ENCODE measurements around the gene JPH4.

JPH4 gene

GRCh38 chr14:23572836-23573235 lies 5.8 kb downstream of the JPH4 start:
- Histone ChIP-seq H3K9ac (ENCODE audit: low read length) (no peak overlapping the region), H3K79me1 (ENCODE audit: low read length) (no peaks in the 10 kb centered on the region), H3K23ac (ENCODE audit: low read length) (peak overlapping the region; percentile 7), H4K8ac (ENCODE audit: low read depth, low read length) (no peak overlapping the region), H3K4me1 (ENCODE audit: control insufficient read depth, low read depth, low read length) (peaks cover 3% of the 10 kb centered on the region), H4K5ac (ENCODE audit: low read length) (no peak overlapping the region), H3K56ac (ENCODE audit: low read length) (peak overlapping the region; percentile 15), H3K79me2 (ENCODE audit: control insufficient read depth, insufficient read depth, low read length) (no peaks in the 10 kb centered on the region), H2BK120ac (ENCODE audit: low read depth, low read length) (no peak overlapping the region), H3K4me3 (ENCODE audit: low read length) (no peak overlapping the region), H3K4ac (ENCODE audit: low read depth, low read length) (no peak overlapping the region), H3K27me3 (ENCODE audit: insufficient read depth, low read length, poor library complexity) (peaks cover 11% of the 10 kb centered on the region), H3K4me2 (ENCODE audit: low read length) (no peak overlapping the region), H2BK5ac (ENCODE audit: low read length) (no peak overlapping the region), H3K18ac (ENCODE audit: low read length) (no peak overlapping the region), H3K27ac (ENCODE audit: low read depth, low read length) (no peak overlapping the region), H2AK5ac (ENCODE audit: low read length) (no peak overlapping the region), H3K36me3 (ENCODE audit: control insufficient read depth, insufficient read depth, low read length) (no peaks in the 10 kb centered on the region), H2BK15ac (replicated peaks; ENCODE audit: low read depth) (no peak overlapping the region)
- no CpG with 5 or more reads among the region's 4 CpGs for WGBS (ENCODE audit: extremely low coverage, insufficient coverage, low lambda C conversion rate)
- DNase-seq, result no peak

- peaks cover 7% of the 10 kb centered on the region for H3K27me3 ChIP-seq (ENCODE audit: insufficient read depth, low read length, poor library complexity)
- H3K4me3 ChIP-seq (ENCODE audit: low read length), result no peak overlapping the region
- H4K5ac ChIP-seq (ENCODE audit: low read length), result no peak overlapping the region
- peak overlapping the region; percentile 7 for H3K23ac ChIP-seq (ENCODE audit: low read length)
- no peak for DNase-seq
- H3K79me1 ChIP-seq (ENCODE audit: low read length), result no peaks in the 10 kb centered on the region
- H3K79me2 ChIP-seq (ENCODE audit: control insufficient read depth, insufficient read depth, low read length), result no peaks in the 10 kb centered on the region
- no peak overlapping the region for H2AK5ac ChIP-seq (ENCODE audit: low read length)
- H3K56ac ChIP-seq (ENCODE audit: low read length), result peak overlapping the region; percentile 15
- no peak overlapping the region for H2BK5ac ChIP-seq (ENCODE audit: low read length)
- no peak overlapping the region for H3K4me2 ChIP-seq (ENCODE audit: low read length)
- no peak overlapping the region for H2BK120ac ChIP-seq (ENCODE audit: low read depth, low read length)
- peaks cover 3% of the 10 kb centered on the region for H3K4me1 ChIP-seq (ENCODE audit: control insufficient read depth, low read depth, low read length)
- no peak overlapping the region for H3K18ac ChIP-seq (ENCODE audit: low read length)
- no peak overlapping the region for H3K9ac ChIP-seq (ENCODE audit: low read length)
- H3K27ac ChIP-seq (ENCODE audit: low read depth, low read length), result no peak overlapping the region
- H4K8ac ChIP-seq (ENCODE audit: low read depth, low read length), result no peak overlapping the region
- no CpG with 5 or more reads among the region's 4 CpGs for WGBS (ENCODE audit: extremely low coverage, insufficient coverage, low lambda C conversion rate)
- H3K4ac ChIP-seq (ENCODE audit: low read depth, low read length), result no peak overlapping the region
- no peak overlapping the region for H2BK15ac ChIP-seq (replicated peaks; ENCODE audit: low read depth)
- no peaks in the 10 kb centered on the region for H3K36me3 ChIP-seq (ENCODE audit: control insufficient read depth, insufficient read depth, low read length)
Measured at GRCh38 chr14:23572524-23572828, 6.1 kb downstream of the JPH4 start.

- no peaks in the 10 kb centered on the region for H3K79me1 ChIP-seq (ENCODE audit: low read length)
- H4K8ac ChIP-seq (ENCODE audit: low read depth, low read length), result no peak overlapping the region
- H3K4me2 ChIP-seq (ENCODE audit: low read length), result no peak overlapping the region
- no peak overlapping the region for H2BK5ac ChIP-seq (ENCODE audit: low read length)
- H2BK120ac ChIP-seq (ENCODE audit: low read depth, low read length), result no peak overlapping the region
- no peaks in the 10 kb centered on the region for H3K36me3 ChIP-seq (ENCODE audit: control insufficient read depth, insufficient read depth, low read length)
- H3K9ac ChIP-seq (ENCODE audit: low read length), result no peak overlapping the region
- no peak overlapping the region for H3K18ac ChIP-seq (ENCODE audit: low read length)
- no peak overlapping the region for H3K27ac ChIP-seq (ENCODE audit: low read depth, low read length)
- H4K5ac ChIP-seq (ENCODE audit: low read length), result no peak overlapping the region
- peaks cover 3% of the 10 kb centered on the region for H3K4me1 ChIP-seq (ENCODE audit: control insufficient read depth, low read depth, low read length)
- H3K23ac ChIP-seq (ENCODE audit: low read length), result no peak overlapping the region
- no peak overlapping the region for H3K4ac ChIP-seq (ENCODE audit: low read depth, low read length)
- DNase-seq, result no peak
- no peak overlapping the region for H3K4me3 ChIP-seq (ENCODE audit: low read length)
- peaks cover 6% of the 10 kb centered on the region for H3K27me3 ChIP-seq (ENCODE audit: insufficient read depth, low read length, poor library complexity)
- H2BK15ac ChIP-seq (replicated peaks; ENCODE audit: low read depth), result no peak overlapping the region
- no CpG with 5 or more reads among the region's 14 CpGs for WGBS (ENCODE audit: extremely low coverage, insufficient coverage, low lambda C conversion rate)
- H3K79me2 ChIP-seq (ENCODE audit: control insufficient read depth, insufficient read depth, low read length), result no peaks in the 10 kb centered on the region
- H3K56ac ChIP-seq (ENCODE audit: low read length), result peak overlapping the region; percentile 36
- no peak overlapping the region for H2AK5ac ChIP-seq (ENCODE audit: low read length)
Measured at GRCh38 chr14:23571701-23572523, 6.7 kb downstream of the JPH4 start.

GRCh38 chr14:23570806-23571483 lies 7.6 kb downstream of the JPH4 start:
- H3K56ac ChIP-seq (ENCODE audit: low read length), result no peak overlapping the region
- H3K27me3 ChIP-seq (ENCODE audit: insufficient read depth, low read length, poor library complexity), result no peaks in the 10 kb centered on the region
- H3K18ac ChIP-seq (ENCODE audit: low read length), result no peak overlapping the region
- H3K4me1 ChIP-seq (ENCODE audit: control insufficient read depth, low read depth, low read length), result peaks cover 3% of the 10 kb centered on the region
- no peak overlapping the region for H3K4me2 ChIP-seq (ENCODE audit: low read length)
- no peak overlapping the region for H2BK120ac ChIP-seq (ENCODE audit: low read depth, low read length)
- no peak overlapping the region for H2BK5ac ChIP-seq (ENCODE audit: low read length)
- no peaks in the 10 kb centered on the region for H3K79me2 ChIP-seq (ENCODE audit: control insufficient read depth, insufficient read depth, low read length)
- no peak overlapping the region for H2BK15ac ChIP-seq (replicated peaks; ENCODE audit: low read depth)
- H3K9ac ChIP-seq (ENCODE audit: low read length), result no peak overlapping the region
- H3K36me3 ChIP-seq (ENCODE audit: control insufficient read depth, insufficient read depth, low read length), result no peaks in the 10 kb centered on the region
- H4K8ac ChIP-seq (ENCODE audit: low read depth, low read length), result no peak overlapping the region
- H3K27ac ChIP-seq (ENCODE audit: low read depth, low read length), result no peak overlapping the region
- H4K5ac ChIP-seq (ENCODE audit: low read length), result no peak overlapping the region
- no CpG with 5 or more reads among the region's 23 CpGs for WGBS (ENCODE audit: extremely low coverage, insufficient coverage, low lambda C conversion rate)
- H3K4me3 ChIP-seq (ENCODE audit: low read length), result no peak overlapping the region
- no peak overlapping the region for H2AK5ac ChIP-seq (ENCODE audit: low read length)
- DNase-seq, result no peak
- H3K4ac ChIP-seq (ENCODE audit: low read depth, low read length), result no peak overlapping the region
- H3K79me1 ChIP-seq (ENCODE audit: low read length), result peaks cover 6% of the 10 kb centered on the region
- H3K23ac ChIP-seq (ENCODE audit: low read length), result no peak overlapping the region

- 100% methylated on average over 1 of the region's 7 CpGs for WGBS (ENCODE audit: extremely low coverage, insufficient coverage, low lambda C conversion rate)
- Histone ChIP-seq H3K9ac (ENCODE audit: low read length) (no peak overlapping the region), H3K27ac (ENCODE audit: low read depth, low read length) (no peak overlapping the region), H4K5ac (ENCODE audit: low read length) (no peak overlapping the region), H2BK5ac (ENCODE audit: low read length) (no peak overlapping the region), H3K18ac (ENCODE audit: low read length) (no peak overlapping the region), H3K79me1 (ENCODE audit: low read length) (peaks cover 8% of the 10 kb centered on the region), H3K4me1 (ENCODE audit: control insufficient read depth, low read depth, low read length) (peaks cover 3% of the 10 kb centered on the region), H3K4me3 (ENCODE audit: low read length) (no peak overlapping the region), H3K4me2 (ENCODE audit: low read length) (no peak overlapping the region), H3K79me2 (ENCODE audit: control insufficient read depth, insufficient read depth, low read length) (no peaks in the 10 kb centered on the region), H3K56ac (ENCODE audit: low read length) (no peak overlapping the region), H2BK120ac (ENCODE audit: low read depth, low read length) (no peak overlapping the region), H2AK5ac (ENCODE audit: low read length) (no peak overlapping the region), H3K4ac (ENCODE audit: low read depth, low read length) (no peak overlapping the region), H3K23ac (ENCODE audit: low read length) (no peak overlapping the region), H3K36me3 (ENCODE audit: control insufficient read depth, insufficient read depth, low read length) (no peaks in the 10 kb centered on the region), H3K27me3 (ENCODE audit: insufficient read depth, low read length, poor library complexity) (no peaks in the 10 kb centered on the region), H2BK15ac (replicated peaks; ENCODE audit: low read depth) (no peak overlapping the region), H4K8ac (ENCODE audit: low read depth, low read length) (no peak overlapping the region)
- peak; percentile 90 for DNase-seq
Measured at GRCh38 chr14:23569443-23570151, 9.0 kb downstream of the JPH4 start.

All from mesendoderm (in vitro differentiated cells).